ENCODE results near the gene SCGN.
"Not testable (repeated sequence)": the region's sequence is repeated elsewhere in the genome, so short reads cannot be mapped to it uniquely, and the experiment has no call there.

Gene SCGN

GRCh38 chr6:25732468-25733198, 80.6 kb downstream of the SCGN start:
- no peak for DNase-seq

- DNase-seq: no peak
These were observed 83.2 kb downstream of the SCGN start for GRCh38 chr6:25735261-25735660.

GRCh38 chr6:25743868-25744267, 91.9 kb downstream of the SCGN start:
- DNase-seq: no peak

GRCh38 chr6:25745836-25746235, 93.8 kb downstream of the SCGN start:
- no peak for DNase-seq

GRCh38 chr6:25746968-25747367, 95.0 kb downstream of the SCGN start:
- DNase-seq: no peak

GRCh38 chr6:25747477-25747876, 95.5 kb downstream of the SCGN start:
- no peak for DNase-seq

GRCh38 chr6:25748049-25748448, 96.0 kb downstream of the SCGN start:
- DNase-seq: no peak

GRCh38 chr6:25748601-25749517, 96.8 kb downstream of the SCGN start:
- DNase-seq: not testable (repeated sequence)

GRCh38 chr6:25749837-25750236, 97.8 kb downstream of the SCGN start:
- DNase-seq: no peak

- DNase-seq: no peak
These were observed 98.9 kb downstream of the SCGN start for GRCh38 chr6:25750906-25751305.
